Natural killer cell (primary cell): ENCODE results near the gene NEDD4. TPM values are rescaled to one million over a fixed set of nuclear protein-coding genes. Genes with fewer than 3 reads are reported as not detected.

ENCODE experiments used
- ATAC-seq, 3 donors: fragments of 150-1000 bp in 2 of 3; fragments of 200-7000 bp in 1 of 3; cut with Tn5 transposase; 1 replicate in 1 of 3; 2 replicates in 2 of 3; pipeline ENCODE4 v1.10.0; 2021; ENCODE audit warnings: mild to moderate bottlenecking in 2 of 3, moderate library complexity in 2 of 3
- DNase-seq, 2 donors: peaks; one replicate each; pipeline versions ENCODE4 v3.0.0 to v3.0.0-alpha.2; 2013 to 2021; ENCODE audit warnings: mixed read lengths in 1 of 2
- H3K27ac ChIP-seq: one replicate; pipeline ENCODE4 v1.5.1; 2013; ENCODE audit warnings: mild to moderate bottlenecking, low read length
- H3K27me3 ChIP-seq: one replicate; pipeline ENCODE4 v1.6.1; 2013; ENCODE audit warnings: low read length; ENCODE audit not compliant: control insufficient read depth, insufficient read depth
- H3K36me3 ChIP-seq: one replicate; pipeline ENCODE4 v1.6.1; 2013; ENCODE audit warnings: low read length; ENCODE audit not compliant: control insufficient read depth, insufficient read depth
- H3K4me1 ChIP-seq: one replicate; pipeline ENCODE4 v1.6.1; 2013; ENCODE audit warnings: low read length; ENCODE audit not compliant: control insufficient read depth, insufficient read depth
- H3K4me3 ChIP-seq: one replicate; pipeline ENCODE4 v1.5.1; 2013; ENCODE audit warnings: low read length
- H3K9me3 ChIP-seq: one replicate; pipeline ENCODE4 v1.6.1; 2013; ENCODE audit warnings: low read length; ENCODE audit not compliant: control insufficient read depth, insufficient read depth
- H3K27ac Mint-ChIP-seq, 2 donors: one replicate each; pipeline ENCODE4 v1.8.0; 2022; ENCODE audit warnings: mild to moderate bottlenecking in 2 of 2, mixed read lengths in 2 of 2, moderate library complexity in 1 of 2
- H3K27me3 Mint-ChIP-seq, 2 donors: one replicate each; pipeline ENCODE4 v1.8.0; 2022; ENCODE audit warnings: low read depth in 2 of 2, mixed read lengths in 2 of 2
- H3K36me3 Mint-ChIP-seq: one replicate; pipeline ENCODE4 v1.8.0; 2022; ENCODE audit warnings: mixed read lengths
- H3K4me1 Mint-ChIP-seq, 2 donors: one replicate each; pipeline ENCODE4 v1.8.0; 2022; ENCODE audit warnings: mixed read lengths in 2 of 2
- H3K4me3 Mint-ChIP-seq: one replicate; pipeline ENCODE4 v1.8.0; 2022; ENCODE audit warnings: mild to moderate bottlenecking, moderate library complexity, mixed read lengths
- H3K9me3 Mint-ChIP-seq, 2 donors: one replicate each; pipeline ENCODE4 v1.8.0; 2022; ENCODE audit warnings: mixed read lengths in 2 of 2
- WGBS: methylation state at CpG from one replicate; pipeline ENCODE4 v1.1.7; 2013; ENCODE audit warnings: missing lambda C conversion rate; ENCODE audit not compliant: insufficient coverage; 5-methylcytosine and 5-hydroxymethylcytosine counted together
- intact Hi-C: fragments of 100-400 bp; cut with micrococcal nuclease; formaldehyde crosslinking; loops from one replicate; pipeline ENCODE4 v1.14.2; 2022
- total RNA-seq, 4 donors: library from RNA; stranded (reverse); fragments of 120-200 nt in 1 of 4; gene quantifications; one replicate each; pipeline versions ENCODE4 v1.2.3 to v1.2.4, GENCODE V29; 2013 to 2022
- TF ChIP-seq, protein P1 (sequence below): fragments of 200-600 bp; IDR thresholded peaks from one replicate; pipeline ENCODE4 v1.8.0; 2022; ENCODE audit warnings: antibody characterized with exemption

NEDD4 gene
- total RNA-seq, 3 donors from 2014 or later (not counting 1 experiment from before 2014, with no cell fraction given): 6.9 to 9.1 (median 7.8) TPM

DNA sequence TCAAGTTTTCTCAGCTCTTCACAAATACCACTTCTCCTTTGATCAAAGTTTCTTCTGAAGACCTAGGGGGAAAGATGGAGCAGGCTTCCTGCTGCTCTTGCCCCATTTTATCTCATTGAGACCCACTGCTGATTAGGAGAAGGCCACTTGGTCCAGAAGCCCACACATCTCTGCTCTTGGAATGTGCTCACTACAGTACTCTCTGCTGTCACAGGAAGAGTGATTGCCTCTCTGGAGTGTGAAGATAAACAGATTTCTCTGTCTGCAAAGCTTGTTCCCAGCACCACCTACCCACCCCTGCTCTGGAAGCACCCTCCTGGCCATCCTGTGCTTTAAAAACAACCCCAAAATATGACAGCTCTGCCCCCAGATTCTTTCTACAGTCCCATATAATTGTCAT is 209.1 kb downstream of the NEDD4 start:
- Mint-ChIP-seq H3K36me3 (no peaks in the 10 kb centered on the region), H3K27me3 (peaks cover 18 to 31% of the 10 kb centered on the region in 2 donors), H3K4me1 (no peaks in the 10 kb centered on the region), H3K27ac (no peak overlapping the region), H3K4me3 (no peak overlapping the region), H3K9me3 (peaks cover 0 to 3% of the 10 kb centered on the region in 2 donors)
- TF ChIP-seq, protein P1, sequence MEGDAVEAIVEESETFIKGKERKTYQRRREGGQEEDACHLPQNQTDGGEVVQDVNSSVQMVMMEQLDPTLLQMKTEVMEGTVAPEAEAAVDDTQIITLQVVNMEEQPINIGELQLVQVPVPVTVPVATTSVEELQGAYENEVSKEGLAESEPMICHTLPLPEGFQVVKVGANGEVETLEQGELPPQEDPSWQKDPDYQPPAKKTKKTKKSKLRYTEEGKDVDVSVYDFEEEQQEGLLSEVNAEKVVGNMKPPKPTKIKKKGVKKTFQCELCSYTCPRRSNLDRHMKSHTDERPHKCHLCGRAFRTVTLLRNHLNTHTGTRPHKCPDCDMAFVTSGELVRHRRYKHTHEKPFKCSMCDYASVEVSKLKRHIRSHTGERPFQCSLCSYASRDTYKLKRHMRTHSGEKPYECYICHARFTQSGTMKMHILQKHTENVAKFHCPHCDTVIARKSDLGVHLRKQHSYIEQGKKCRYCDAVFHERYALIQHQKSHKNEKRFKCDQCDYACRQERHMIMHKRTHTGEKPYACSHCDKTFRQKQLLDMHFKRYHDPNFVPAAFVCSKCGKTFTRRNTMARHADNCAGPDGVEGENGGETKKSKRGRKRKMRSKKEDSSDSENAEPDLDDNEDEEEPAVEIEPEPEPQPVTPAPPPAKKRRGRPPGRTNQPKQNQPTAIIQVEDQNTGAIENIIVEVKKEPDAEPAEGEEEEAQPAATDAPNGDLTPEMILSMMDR: no peak
- H3K9me3 ChIP-seq: no peaks in the 10 kb centered on the region
- intact Hi-C loops: no loop called here
- DNase-seq (no peak), ATAC-seq (no peak)
- H3K27me3 ChIP-seq: no peaks in the 10 kb centered on the region
- no peaks in the 10 kb centered on the region for H3K36me3 ChIP-seq
- no peak overlapping the region for H3K27ac ChIP-seq
- no peaks in the 10 kb centered on the region for H3K4me1 ChIP-seq
- no peak overlapping the region for H3K4me3 ChIP-seq

GRCh38 chr15:55782901-55783300 is 210.5 kb downstream of the NEDD4 start:
- Mint-ChIP-seq H3K4me3 (no peak overlapping the region), H3K27ac (no peak overlapping the region), H3K27me3 (peaks cover 21 to 35% of the 10 kb centered on the region in 2 donors), H3K36me3 (no peaks in the 10 kb centered on the region), H3K4me1 (no peaks in the 10 kb centered on the region), H3K9me3 (peaks cover 0 to 3% of the 10 kb centered on the region in 2 donors)
- Histone ChIP-seq H3K36me3 (no peaks in the 10 kb centered on the region), H3K4me3 (no peak overlapping the region), H3K4me1 (no peaks in the 10 kb centered on the region), H3K27me3 (no peaks in the 10 kb centered on the region), H3K27ac (no peak overlapping the region), H3K9me3 (no peaks in the 10 kb centered on the region)
- DNase-seq (no peak), ATAC-seq (no peak)
- TF ChIP-seq, protein P1: no peak
- 90% methylated on average over 3 of the region's 3 CpGs for WGBS
- intact Hi-C loops: no loop called here

DNA sequence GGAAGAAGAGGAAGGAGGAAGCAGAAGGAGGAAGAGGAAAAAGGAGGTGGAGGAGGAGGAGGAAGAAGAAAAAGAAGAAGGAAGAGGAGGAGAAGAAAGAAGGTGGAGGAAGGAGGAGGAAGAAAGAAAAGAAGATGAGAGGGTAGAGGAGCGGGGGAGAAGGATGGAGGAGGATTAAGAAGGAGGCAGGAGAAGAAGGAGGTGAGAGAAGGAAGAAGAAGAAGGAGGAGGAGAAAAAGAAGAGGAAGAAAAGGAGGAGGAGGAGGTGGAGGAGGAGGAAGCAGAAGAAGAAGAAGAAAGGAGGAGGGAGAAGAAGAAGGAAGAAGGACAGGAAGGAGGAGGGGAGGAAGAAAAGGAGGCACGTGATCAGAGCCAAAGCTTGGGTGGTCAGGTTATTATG is 213.1 kb downstream of the NEDD4 start:
- H3K27me3 ChIP-seq: no peaks in the 10 kb centered on the region
- peaks cover 19 to 40% of the 10 kb centered on the region in 2 donors for H3K27me3 Mint-ChIP-seq
- DNase-seq: no peak
- H3K4me3 Mint-ChIP-seq: no peak overlapping the region
- no peak overlapping the region for H3K27ac ChIP-seq
- intact Hi-C loops: no loop called here
- no peak for ATAC-seq
- no peak overlapping the region for H3K4me3 ChIP-seq
- H3K9me3 ChIP-seq: no peaks in the 10 kb centered on the region
- no peaks in the 10 kb centered on the region for H3K4me1 ChIP-seq
- 57% methylated on average over 1 of the region's 2 CpGs for WGBS
- H3K4me1 Mint-ChIP-seq: no peaks in the 10 kb centered on the region
- no peaks in the 10 kb centered on the region for H3K36me3 ChIP-seq
- peaks cover 0 to 3% of the 10 kb centered on the region in 2 donors for H3K9me3 Mint-ChIP-seq
- no peaks in the 10 kb centered on the region for H3K36me3 Mint-ChIP-seq
- H3K27ac Mint-ChIP-seq: no peak overlapping the region
- TF ChIP-seq, protein P1: no peak

DNA sequence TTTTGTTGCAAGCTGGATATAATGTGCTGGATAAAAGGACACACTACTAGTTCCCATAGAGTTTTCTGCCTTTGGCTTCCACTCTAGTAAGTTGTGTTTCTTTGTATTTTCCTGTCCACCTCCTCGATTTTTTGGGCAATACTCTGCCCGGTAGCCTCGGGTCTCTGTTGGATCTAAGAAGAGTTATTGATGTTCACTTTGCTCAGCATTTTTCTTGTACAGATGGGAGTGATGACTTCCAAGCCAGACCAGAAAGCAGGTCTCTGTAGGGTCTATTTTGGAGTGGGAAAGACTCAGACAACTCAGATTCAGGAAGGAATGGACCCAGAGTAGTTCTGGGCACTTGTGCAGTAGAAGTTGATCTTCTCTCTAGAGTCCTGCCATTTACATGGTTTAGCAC is 214.5 kb downstream of the NEDD4 start:
- no peak for DNase-seq
- no peak for ATAC-seq
- Histone ChIP-seq H3K36me3 (no peaks in the 10 kb centered on the region), H3K27ac (no peak overlapping the region), H3K9me3 (no peaks in the 10 kb centered on the region), H3K4me3 (no peak overlapping the region), H3K4me1 (no peaks in the 10 kb centered on the region), H3K27me3 (no peaks in the 10 kb centered on the region)
- Mint-ChIP-seq H3K27me3 (peaks cover 21 to 45% of the 10 kb centered on the region in 2 donors), H3K4me1 (no peaks in the 10 kb centered on the region), H3K36me3 (no peaks in the 10 kb centered on the region), H3K9me3 (peaks cover 0 to 3% of the 10 kb centered on the region in 2 donors), H3K27ac (no peak overlapping the region), H3K4me3 (no peak overlapping the region)
- TF ChIP-seq, protein P1: no peak
- WGBS: 92% methylated on average over 3 of the region's 3 CpGs
- intact Hi-C loops: no loop called here
